ENCODE data around the gene SMIM41. TPM values are rescaled to one million over a fixed set of nuclear protein-coding genes. Genes with fewer than 3 reads are reported as not detected.
A peak's percentile ranks its signal among the peaks of the same experiment; 100 is the strongest.

The SMIM41 gene
- total RNA-seq, 4 donors from 2014 or later, result not detected

DNA sequence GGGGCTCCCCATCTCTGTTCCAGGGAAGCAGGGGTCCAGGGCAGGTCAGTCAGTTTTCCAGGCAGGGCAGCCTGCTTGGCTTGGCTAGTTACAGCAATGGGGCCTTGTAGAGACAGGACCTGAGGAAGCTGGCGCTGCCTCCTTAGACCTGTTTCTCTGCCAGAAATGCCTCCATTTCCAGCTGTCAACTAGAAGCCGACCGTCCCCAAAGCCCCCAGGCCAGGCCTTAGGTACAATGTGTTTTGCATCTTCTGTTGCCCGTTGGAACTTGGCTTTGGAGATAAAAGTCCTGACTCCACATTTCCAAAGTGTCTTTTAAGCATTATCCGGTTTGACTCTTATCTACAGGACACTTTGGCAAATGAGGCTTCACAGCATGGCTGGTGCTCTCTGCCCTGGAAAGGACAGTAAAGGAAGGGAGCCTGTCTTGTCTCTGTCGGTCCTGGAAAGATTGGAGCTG is 69.7 kb downstream of the SMIM41 start:
- ATAC-seq (no peak), DNase-seq (no peak)
- Histone ChIP-seq H3K27ac (peak overlapping the region; percentile 60 to 90 (median 82)), H3K4me1 (peaks cover 20 to 26% of the 10 kb centered on the region in 2 donors), H3K9me3 (no peaks in the 10 kb centered on the region), H3K27me3 (no peaks in the 10 kb centered on the region), H3K36me3 (no peaks in the 10 kb centered on the region), H3K4me3 (no peak overlapping the region)
- no peak for TF ChIP-seq POLR2A (IDR thresholded peaks at IDR 0.05)
- TF ChIP-seq, protein P1, sequence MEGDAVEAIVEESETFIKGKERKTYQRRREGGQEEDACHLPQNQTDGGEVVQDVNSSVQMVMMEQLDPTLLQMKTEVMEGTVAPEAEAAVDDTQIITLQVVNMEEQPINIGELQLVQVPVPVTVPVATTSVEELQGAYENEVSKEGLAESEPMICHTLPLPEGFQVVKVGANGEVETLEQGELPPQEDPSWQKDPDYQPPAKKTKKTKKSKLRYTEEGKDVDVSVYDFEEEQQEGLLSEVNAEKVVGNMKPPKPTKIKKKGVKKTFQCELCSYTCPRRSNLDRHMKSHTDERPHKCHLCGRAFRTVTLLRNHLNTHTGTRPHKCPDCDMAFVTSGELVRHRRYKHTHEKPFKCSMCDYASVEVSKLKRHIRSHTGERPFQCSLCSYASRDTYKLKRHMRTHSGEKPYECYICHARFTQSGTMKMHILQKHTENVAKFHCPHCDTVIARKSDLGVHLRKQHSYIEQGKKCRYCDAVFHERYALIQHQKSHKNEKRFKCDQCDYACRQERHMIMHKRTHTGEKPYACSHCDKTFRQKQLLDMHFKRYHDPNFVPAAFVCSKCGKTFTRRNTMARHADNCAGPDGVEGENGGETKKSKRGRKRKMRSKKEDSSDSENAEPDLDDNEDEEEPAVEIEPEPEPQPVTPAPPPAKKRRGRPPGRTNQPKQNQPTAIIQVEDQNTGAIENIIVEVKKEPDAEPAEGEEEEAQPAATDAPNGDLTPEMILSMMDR (IDR thresholded peaks at IDR 0.05 in 4 of 5, conservative IDR thresholded peaks at IDR 0.05 in 1 of 5), result no peak
- in situ Hi-C loops (cut with MboI; ENCODE audit: low sequenced_read_pairs in 4 of 4) (no loop called here), intact Hi-C loops (cut with DNase I; ENCODE audit: low total_unique reads) (loop anchor here (5.0 kb wide), 1 partner anchor 133 kb away; no protein-coding TSS in a partner anchor)

DNA sequence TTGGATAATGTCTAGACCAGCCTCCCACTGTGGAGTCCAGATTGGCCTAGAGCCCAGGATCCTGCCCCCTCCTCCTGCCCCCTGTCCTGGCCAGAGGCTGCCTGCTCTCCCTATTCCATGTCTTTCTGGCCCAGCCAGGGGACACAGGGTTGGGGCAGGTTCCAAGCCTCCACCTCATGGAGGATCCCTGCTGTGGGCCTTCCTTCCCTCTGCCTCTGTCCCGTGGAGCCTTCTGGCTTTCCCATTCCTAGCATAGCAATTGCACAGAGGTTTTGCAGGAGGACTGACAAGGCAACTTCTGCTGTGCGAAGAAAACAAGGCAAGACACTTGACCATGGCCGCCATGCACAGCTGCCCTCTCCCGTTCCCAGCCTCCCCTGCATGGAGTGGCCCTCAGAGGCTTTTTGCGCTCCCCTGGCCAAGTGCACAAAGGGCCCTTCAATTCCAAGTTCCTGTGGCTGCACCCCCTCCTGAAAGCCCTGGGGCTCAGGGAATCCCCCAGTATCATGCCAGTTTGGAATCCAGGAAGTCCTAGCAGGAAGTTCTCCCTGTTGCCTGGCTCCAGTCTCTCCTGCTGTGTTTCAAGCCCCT is 70.2 kb downstream of the SMIM41 start:
- Histone ChIP-seq H3K4me1 (peaks cover 20 to 26% of the 10 kb centered on the region in 2 donors), H3K36me3 (no peaks in the 10 kb centered on the region), H3K27me3 (no peaks in the 10 kb centered on the region), H3K4me3 (no peak overlapping the region), H3K9me3 (no peaks in the 10 kb centered on the region), H3K27ac (peak overlapping the region in 3 of 4 donors; percentile 60 to 90 (median 84))
- no peak for DNase-seq
- intact Hi-C loops (cut with DNase I; ENCODE audit: low total_unique reads) (loop anchor here (5.0 kb wide), 1 partner anchor 133 kb away; no protein-coding TSS in a partner anchor), in situ Hi-C loops (cut with MboI; ENCODE audit: low sequenced_read_pairs in 4 of 4) (loop anchor here in 1 of 4 donors (10.0 kb wide), 1 partner anchor 735 kb away; no protein-coding TSS in a partner anchor)
- TF ChIP-seq, protein P1 (IDR thresholded peaks at IDR 0.05 in 4 of 5, conservative IDR thresholded peaks at IDR 0.05 in 1 of 5), result no peak
- no peak for TF ChIP-seq POLR2A (IDR thresholded peaks at IDR 0.05)
- no peak for ATAC-seq

DNA sequence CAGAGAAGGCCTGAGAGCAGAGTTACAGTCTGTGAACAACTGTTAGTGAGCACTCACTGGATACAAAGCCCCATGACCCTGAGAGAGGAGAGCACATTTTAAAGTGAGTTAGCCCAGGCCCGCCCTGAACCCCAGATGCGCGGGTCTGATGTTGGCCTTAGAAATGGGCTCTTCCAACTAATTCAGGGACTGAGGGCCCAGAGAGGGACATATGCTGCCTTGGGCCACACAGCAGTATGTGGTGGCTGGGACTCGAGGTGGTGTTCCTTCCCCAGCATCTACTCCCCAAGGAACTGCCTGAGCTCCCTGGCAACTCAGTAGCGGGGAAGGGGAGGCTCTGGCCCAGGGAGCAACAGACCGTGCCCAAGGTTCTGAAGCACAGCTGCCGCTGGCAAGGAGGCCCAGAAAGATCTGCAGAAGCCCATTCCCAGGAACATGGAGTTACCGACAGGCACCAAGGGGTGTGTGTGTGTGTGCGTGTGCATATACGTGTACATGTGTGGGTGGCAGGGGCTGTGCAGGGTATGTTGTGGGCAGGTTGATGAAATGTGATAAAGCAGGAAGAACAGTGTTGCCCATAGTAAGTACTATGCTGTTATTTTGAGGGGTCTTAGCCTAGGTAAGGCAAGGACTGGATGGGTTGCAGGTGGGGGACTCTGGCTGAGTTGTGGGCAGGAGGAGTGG is 71.8 kb downstream of the SMIM41 start:
- Histone ChIP-seq H3K36me3 (no peaks in the 10 kb centered on the region), H3K4me3 (no peak overlapping the region), H3K27ac (no peak overlapping the region), H3K4me1 (peaks cover 20 to 25% of the 10 kb centered on the region in 2 donors), H3K9me3 (no peaks in the 10 kb centered on the region), H3K27me3 (no peaks in the 10 kb centered on the region)
- no peak for TF ChIP-seq POLR2A (IDR thresholded peaks at IDR 0.05)
- TF ChIP-seq, protein P1 (IDR thresholded peaks at IDR 0.05 in 4 of 5, conservative IDR thresholded peaks at IDR 0.05 in 1 of 5), result no peak
- intact Hi-C loops (cut with DNase I; ENCODE audit: low total_unique reads) (no loop called here), in situ Hi-C loops (cut with MboI; ENCODE audit: low sequenced_read_pairs in 4 of 4) (loop anchor here in 1 of 4 donors (10.0 kb wide), 1 partner anchor 734 kb away; no protein-coding TSS in a partner anchor)
- no peak for ATAC-seq
- no peak for DNase-seq

DNA sequence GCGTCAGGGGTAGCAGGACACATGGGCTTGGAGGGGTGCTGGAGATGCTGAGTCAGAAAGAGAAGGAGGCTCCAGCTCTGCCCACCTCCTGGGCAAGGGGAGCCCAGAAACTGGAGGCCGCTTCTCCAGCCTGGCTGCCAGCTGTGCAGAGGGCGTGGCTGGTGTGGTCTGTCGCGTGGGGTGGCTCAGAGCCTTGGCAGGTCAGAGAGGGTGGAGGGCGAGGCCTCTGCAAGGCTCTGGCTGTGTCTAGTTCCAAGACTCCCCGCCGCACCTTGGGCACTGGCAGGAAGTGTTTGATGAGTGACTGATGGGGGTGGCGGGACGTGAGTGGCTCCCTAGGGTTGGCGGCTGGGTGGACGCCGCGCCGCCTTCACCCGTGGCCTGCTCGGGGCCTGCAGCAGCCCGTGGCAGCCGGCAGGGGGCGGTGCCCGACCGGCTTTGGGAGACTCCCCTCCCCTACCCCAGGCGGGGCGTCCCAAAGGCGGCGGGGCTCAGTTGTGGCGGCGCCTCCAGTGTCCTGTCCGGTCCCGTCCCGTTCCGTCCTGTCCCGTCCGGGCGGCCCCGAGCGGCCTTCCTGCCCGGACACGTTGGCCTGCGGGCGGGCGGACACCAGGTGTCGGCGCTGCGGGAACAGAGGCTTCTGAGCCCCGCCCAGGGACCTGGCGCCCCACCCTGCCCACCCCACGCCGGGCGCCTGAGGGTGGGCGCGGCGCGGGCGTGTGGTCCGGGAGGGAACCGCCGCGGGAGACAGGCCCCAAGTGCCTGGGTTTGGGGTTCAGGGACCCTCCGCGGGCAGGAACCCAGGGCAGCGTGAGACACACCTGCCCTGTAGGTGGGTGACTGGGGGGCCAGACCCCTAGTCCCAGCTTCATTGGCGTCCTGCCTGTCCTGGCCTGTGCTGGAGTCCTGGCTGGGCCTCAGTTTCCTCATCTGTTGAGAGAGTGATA is 72.6 kb downstream of the SMIM41 start:
- ATAC-seq (peak; percentile 51 to 55), DNase-seq (peak; percentile 25 to 65)
- no peak for TF ChIP-seq POLR2A (IDR thresholded peaks at IDR 0.05)
- TF ChIP-seq, protein P1 (IDR thresholded peaks at IDR 0.05 in 4 of 5, conservative IDR thresholded peaks at IDR 0.05 in 1 of 5), result peak; percentile 87 to 94 (median 91)
- intact Hi-C loops (cut with DNase I; ENCODE audit: low total_unique reads) (loop anchor here (1.0 kb wide), 1 partner anchor 175 kb away; no protein-coding TSS in a partner anchor), in situ Hi-C loops (cut with MboI; ENCODE audit: low sequenced_read_pairs in 4 of 4) (loop anchor here in 1 of 4 donors (10.0 kb wide), 1 partner anchor 733 kb away; no protein-coding TSS in a partner anchor)
- Histone ChIP-seq H3K27ac (peak overlapping the region in 3 of 4 donors; percentile 24 to 40 (median 33)), H3K4me3 (peak overlapping the region; percentile 39 to 55 (median 54)), H3K4me1 (peaks cover 14 to 17% of the 10 kb centered on the region in 2 donors), H3K36me3 (no peaks in the 10 kb centered on the region), H3K9me3 (no peaks in the 10 kb centered on the region), H3K27me3 (no peaks in the 10 kb centered on the region)
